Measurements from ENCODE around the gene WDR12.
"Not testable (repeated sequence)": the region's sequence is repeated elsewhere in the genome, so short reads cannot be mapped to it uniquely, and the experiment has no call there.

WDR12 gene

DNA sequence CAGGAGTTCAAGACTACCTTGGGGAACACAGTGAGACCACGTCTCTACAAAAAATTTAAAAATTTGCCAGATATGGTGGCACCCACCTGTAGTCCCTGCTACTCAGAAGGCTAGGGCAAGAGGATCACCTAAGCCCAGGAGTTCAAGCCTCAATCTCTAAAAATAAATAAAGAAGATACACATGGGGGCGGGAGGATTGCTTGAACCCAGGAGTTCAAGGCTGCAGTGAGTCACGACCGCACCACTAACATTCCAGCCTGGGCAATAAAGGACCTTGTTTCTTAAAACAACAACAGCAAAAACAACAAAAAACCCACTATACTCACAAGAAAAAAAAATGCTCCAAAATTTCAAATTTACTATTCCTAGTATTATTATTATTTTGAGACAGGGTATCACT lies 29.9 kb downstream of the WDR12 start:
- TF ChIP-seq, protein P1, sequence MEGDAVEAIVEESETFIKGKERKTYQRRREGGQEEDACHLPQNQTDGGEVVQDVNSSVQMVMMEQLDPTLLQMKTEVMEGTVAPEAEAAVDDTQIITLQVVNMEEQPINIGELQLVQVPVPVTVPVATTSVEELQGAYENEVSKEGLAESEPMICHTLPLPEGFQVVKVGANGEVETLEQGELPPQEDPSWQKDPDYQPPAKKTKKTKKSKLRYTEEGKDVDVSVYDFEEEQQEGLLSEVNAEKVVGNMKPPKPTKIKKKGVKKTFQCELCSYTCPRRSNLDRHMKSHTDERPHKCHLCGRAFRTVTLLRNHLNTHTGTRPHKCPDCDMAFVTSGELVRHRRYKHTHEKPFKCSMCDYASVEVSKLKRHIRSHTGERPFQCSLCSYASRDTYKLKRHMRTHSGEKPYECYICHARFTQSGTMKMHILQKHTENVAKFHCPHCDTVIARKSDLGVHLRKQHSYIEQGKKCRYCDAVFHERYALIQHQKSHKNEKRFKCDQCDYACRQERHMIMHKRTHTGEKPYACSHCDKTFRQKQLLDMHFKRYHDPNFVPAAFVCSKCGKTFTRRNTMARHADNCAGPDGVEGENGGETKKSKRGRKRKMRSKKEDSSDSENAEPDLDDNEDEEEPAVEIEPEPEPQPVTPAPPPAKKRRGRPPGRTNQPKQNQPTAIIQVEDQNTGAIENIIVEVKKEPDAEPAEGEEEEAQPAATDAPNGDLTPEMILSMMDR (IDR thresholded peaks at IDR 0.05; ENCODE audit: insufficient read depth, low read depth, low read length, missing control alignments): no peak
- H3K4me3 ChIP-seq (ENCODE audit: low read length): no peak overlapping the region
- no peak for DNase-seq (ENCODE audit: low read depth)

DNA sequence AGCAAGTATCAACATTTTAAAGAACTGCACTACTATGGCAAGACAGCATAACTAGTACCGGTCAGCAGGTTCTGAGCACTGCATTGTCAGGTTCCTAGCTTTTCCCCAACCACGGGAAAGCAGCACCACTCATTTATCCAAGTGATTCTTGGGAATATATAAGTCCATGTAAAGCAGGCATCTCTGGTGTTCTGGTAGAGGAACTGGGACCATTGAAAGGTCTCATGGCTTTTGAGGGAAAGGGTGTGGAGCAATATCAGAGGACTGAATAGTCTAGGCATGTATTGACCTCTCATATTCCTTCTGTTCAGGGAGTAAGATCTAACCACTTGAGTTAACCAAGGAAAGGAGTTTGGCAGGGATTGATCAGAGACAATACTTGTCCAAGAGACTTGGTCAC lies 33.8 kb downstream of the WDR12 start:
- TF ChIP-seq, protein P1 (IDR thresholded peaks at IDR 0.05; ENCODE audit: insufficient read depth, low read depth, low read length, missing control alignments): no peak
- DNase-seq (ENCODE audit: low read depth): no peak
- no peak overlapping the region for H3K4me3 ChIP-seq (ENCODE audit: low read length)

DNA sequence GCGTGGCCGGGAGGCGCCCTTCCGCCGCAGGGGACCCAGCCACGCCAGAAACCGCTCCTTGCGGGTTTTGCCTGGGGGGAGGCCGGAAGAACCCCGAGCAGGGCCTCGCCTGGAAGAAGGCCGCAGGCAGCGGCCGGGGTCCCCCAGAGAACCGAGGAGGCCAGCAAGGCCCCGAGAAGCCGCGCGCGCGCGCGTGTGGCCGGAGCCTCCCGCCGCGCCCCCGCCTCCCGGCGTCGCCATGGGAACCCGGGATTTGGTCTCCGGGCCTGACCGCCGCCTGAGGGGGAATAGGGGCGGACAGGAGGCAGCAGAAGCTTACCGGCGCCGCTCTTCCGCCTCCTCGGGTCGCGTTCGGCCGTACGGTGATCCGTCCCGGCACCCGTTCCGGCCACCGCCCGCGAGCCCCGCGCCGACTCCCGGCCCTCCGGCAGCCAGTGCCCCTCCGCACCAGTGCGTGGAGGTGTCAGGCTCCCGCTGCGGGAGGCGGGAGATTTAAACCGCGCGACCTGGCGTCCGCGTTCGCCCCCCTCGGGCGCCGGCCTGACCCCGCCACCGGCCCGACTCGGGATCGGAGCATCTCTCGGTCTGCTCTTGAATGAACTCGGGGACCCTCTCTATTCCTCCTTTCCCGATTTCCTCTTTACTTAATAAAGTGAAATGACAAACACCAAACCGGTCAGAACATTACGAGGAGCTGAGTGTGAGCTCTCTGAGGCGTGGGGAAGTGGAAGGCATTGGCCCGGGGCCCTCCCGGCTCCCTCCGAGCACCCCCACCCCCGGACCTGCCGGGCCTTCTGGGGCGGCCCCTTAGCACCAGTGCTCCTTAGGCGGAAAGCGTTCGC lies 40.0 kb downstream of the WDR12 start, which contains the start of gene ICA1L:
ICA1L (minus strand) TSS at position 467 of the 842 bp plus-strand sequence. CDS start 42,757 bp downstream, outside the sequence.
- peak within 1 kb of the TSS; percentile 50 for H3K4me3 ChIP-seq (ENCODE audit: low read length)
- TF ChIP-seq, protein P1 (IDR thresholded peaks at IDR 0.05; ENCODE audit: insufficient read depth, low read depth, low read length, missing control alignments): no peak
- peak; percentile 42 for DNase-seq (ENCODE audit: low read depth)

DNA sequence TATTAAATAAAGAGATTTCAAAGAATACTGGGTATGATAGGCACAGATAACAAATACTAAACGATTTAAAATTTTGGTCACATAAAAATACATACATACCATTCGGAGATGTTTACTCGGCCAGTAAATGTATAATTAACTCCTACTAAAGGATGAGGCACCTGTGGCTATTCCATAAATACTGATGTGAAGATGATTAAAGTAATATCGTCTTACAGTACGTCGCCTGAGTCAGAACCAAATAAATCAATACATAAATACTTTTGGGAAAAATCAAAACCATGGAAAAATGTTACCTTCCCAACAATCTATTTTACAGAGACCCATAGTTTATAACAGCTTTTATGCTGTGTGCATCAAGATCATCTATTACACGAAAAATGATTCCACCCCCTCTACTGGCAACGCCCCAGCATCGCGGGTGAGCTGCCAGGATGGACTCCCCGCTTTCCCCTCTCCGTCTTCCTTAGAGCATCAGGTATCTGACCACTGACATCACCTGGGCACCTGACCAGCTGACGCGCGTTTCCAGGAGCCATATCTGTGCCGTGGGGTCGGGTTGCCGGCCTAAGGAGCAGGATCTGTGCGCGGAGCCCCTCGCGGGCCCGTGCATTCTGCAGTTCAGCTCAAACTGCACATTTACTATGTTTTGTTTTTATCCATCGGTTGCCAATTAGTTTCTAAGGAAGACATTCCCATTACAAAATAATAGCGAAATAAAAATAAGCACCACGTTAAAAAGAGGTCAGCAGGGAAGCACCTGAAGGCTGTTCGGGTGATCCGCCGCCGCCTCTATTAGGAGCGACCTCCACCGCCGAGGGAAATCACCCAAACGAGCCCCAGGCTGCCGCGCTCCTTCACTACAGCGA lies 40.8 kb downstream of the WDR12 start:
- H3K4me3 ChIP-seq (ENCODE audit: low read length): peak overlapping the region; percentile 50
- DNase-seq (ENCODE audit: low read depth): peak; percentile 80
- TF ChIP-seq, protein P1 (IDR thresholded peaks at IDR 0.05; ENCODE audit: insufficient read depth, low read depth, low read length, missing control alignments): peak; percentile 66

DNA sequence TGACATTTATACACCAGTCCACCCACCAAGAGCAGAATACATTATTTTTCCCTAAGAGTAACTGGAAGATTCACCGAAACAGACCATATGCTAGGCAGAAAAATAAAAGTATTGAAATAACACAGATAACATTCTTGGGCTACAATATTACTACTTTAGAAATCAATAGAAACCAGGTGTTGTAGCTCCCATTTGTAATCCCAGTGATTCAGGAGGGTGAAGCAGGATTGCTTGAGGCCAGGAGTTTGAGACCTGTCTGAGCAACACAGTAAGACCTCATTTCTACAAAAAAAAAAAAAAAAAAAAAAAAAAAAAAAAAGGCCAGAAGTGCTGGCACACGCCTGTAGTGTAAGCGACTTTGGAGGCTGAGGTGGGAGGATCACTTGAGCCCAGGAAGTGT lies 49.5 kb downstream of the WDR12 start:
- TF ChIP-seq, protein P1 (IDR thresholded peaks at IDR 0.05; ENCODE audit: insufficient read depth, low read depth, low read length, missing control alignments): no peak
- H3K4me3 ChIP-seq (ENCODE audit: low read length): no peak overlapping the region
- DNase-seq (ENCODE audit: low read depth): no peak

DNA sequence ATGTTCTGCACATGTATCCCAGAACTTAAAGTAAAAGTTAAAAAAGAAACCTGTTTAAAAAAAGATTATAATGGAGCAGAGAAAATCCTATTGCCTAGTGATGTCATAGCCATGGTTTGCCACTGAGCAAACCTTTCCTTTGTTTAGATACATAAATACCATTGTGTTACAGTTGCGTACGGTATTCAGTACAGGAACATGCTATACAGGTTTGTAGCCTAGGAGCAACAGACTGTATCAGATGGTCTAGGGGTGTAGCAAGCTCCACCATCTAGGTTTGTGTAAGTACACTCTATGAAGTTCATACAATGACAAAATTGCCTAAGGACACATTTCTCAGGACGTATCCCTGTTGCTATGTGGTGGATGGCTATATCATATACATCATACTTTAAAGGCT lies 52.9 kb downstream of the WDR12 start:
- DNase-seq (ENCODE audit: low read depth): peak; percentile 41
- TF ChIP-seq, protein P1 (IDR thresholded peaks at IDR 0.05; ENCODE audit: insufficient read depth, low read depth, low read length, missing control alignments): no peak

DNA sequence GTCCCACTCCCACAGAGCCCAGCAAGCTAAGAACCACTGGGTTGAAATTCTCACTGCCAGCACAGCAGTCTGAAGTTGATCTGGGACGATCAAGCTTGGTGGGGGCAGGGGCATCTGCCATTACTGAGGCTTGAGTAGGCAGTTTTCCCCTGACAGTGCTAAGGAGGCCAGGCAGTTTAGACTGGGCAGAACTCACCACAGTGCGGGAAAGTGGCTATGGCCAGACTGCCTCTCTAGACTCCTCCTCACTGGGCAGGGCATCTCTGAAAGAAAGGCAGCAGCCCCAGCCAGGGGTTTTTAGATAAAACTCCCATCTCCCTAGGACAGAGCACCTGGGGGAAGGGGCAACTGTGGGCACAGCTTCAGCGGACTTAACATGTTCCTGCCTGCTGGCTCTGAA lies 62.1 kb downstream of the WDR12 start:
- not testable (repeated sequence) for DNase-seq (ENCODE audit: low read depth)

More for the DNA sequence above, 52.9 kb downstream of the WDR12 start:
- no peak overlapping the region for H3K4me3 ChIP-seq (ENCODE audit: low read length)

More for the DNA sequence above, 62.1 kb downstream of the WDR12 start:
- not testable (repeated sequence) for H3K4me3 ChIP-seq (ENCODE audit: low read length)

All from epithelial cell of esophagus (primary cell).